DND-41 (cell line): ENCODE measurements around the gene SLC25A42.

Experiments used
- EZH2 ChIP-seq: IDR thresholded peaks from 3 replicates; pipeline ENCODE4 v1.6.1; 2012; ENCODE audit warnings: borderline replicate concordance, low read depth, mild to moderate bottlenecking, moderate library complexity, low read length, inconsistent platforms; ENCODE audit not compliant: severe bottlenecking
- TF ChIP-seq, protein P1 (sequence below): IDR thresholded peaks from 2 replicates; pipeline ENCODE4 v1.5.1; 2012; ENCODE audit warnings: borderline replicate concordance, low read length, moderate library complexity, mild to moderate bottlenecking; ENCODE audit not compliant: poor library complexity, severe bottlenecking; ENCODE audit errors: extremely low read depth

DNA sequence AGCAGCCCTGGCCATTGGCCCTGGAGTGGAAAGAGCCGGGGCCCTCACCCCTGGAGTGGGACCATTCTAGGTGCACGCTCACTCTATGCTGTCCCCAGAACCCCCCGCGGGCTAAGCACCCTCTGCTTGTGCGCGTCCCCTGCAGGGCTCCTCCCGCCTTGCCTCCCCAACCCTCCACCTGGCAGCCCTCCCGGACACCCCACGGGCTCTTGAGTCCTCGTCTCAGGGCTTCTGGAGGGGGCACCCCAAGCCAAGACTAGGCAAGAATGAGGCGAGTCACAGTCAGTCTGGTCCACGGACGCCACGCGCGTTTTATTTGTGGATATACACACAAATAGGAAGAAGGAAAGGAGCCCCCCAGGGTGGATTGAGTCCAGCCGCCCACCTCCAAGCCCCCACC lies 81.5 kb downstream of the SLC25A42 start:
- TF ChIP-seq, protein P1, sequence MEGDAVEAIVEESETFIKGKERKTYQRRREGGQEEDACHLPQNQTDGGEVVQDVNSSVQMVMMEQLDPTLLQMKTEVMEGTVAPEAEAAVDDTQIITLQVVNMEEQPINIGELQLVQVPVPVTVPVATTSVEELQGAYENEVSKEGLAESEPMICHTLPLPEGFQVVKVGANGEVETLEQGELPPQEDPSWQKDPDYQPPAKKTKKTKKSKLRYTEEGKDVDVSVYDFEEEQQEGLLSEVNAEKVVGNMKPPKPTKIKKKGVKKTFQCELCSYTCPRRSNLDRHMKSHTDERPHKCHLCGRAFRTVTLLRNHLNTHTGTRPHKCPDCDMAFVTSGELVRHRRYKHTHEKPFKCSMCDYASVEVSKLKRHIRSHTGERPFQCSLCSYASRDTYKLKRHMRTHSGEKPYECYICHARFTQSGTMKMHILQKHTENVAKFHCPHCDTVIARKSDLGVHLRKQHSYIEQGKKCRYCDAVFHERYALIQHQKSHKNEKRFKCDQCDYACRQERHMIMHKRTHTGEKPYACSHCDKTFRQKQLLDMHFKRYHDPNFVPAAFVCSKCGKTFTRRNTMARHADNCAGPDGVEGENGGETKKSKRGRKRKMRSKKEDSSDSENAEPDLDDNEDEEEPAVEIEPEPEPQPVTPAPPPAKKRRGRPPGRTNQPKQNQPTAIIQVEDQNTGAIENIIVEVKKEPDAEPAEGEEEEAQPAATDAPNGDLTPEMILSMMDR, result no peak
- TF ChIP-seq EZH2, result no peak
